GM21786 (cell line): Measurements from ENCODE around the gene S1PR4.
"Not testable (repeated sequence)": the region's sequence is repeated elsewhere in the genome, so short reads cannot be mapped to it uniquely, and the experiment has no call there.

Source experiments
- ATAC-seq: cut with Tn5 transposase; IDR thresholded peaks from one replicate; pipeline ENCODE4 v1.9.1; 2021; ENCODE audit not compliant: unreplicated experiment

S1PR4 gene

GRCh38 chr19:3211191-3211590 is 32.6 kb downstream of the S1PR4 start:
- no peak for ATAC-seq

GRCh38 chr19:3213159-3213558 is 34.6 kb downstream of the S1PR4 start:
- no peak for ATAC-seq

GRCh38 chr19:3216874-3217273 is 38.3 kb downstream of the S1PR4 start:
- no peak for ATAC-seq

- no peak for ATAC-seq
These were observed 42.0 kb downstream of the S1PR4 start for GRCh38 chr19:3220576-3220975.

- ATAC-seq: not testable (repeated sequence)
These were observed 43.0 kb downstream of the S1PR4 start for GRCh38 chr19:3221576-3221975.

- no peak for ATAC-seq
These were observed 44.1 kb downstream of the S1PR4 start for GRCh38 chr19:3222709-3223108.

GRCh38 chr19:3224346-3225168 is 46.0 kb downstream of the S1PR4 start, which contains the start of gene CELF5:
CELF5 (plus strand) TSS chr19:3224661; CDS start chr19:3224740, 79 bp downstream.
- no peak for ATAC-seq

- ATAC-seq: no peak
These were observed 46.6 kb downstream of the S1PR4 start for GRCh38 chr19:3225169-3225485.

- no peak for ATAC-seq
These were observed 47.1 kb downstream of the S1PR4 start for GRCh38 chr19:3225677-3226093.

- ATAC-seq: no peak
These were observed 48.6 kb downstream of the S1PR4 start for GRCh38 chr19:3227054-3227626.

- ATAC-seq: no peak
These were observed 50.8 kb downstream of the S1PR4 start for GRCh38 chr19:3229346-3229743.
